Endothelial cell of umbilical vein (primary cell): ENCODE results near the gene TPT1. TPM values are rescaled to one million over a fixed set of nuclear protein-coding genes. Genes with fewer than 3 reads are reported as not detected.

ENCODE experiments used
- BruUV-seq: library from RNA; stranded (reverse); fragments of 400-500 nt; replicated peaks from 2 replicates; lab custom pipeline; 2021; lab: Mats Ljungman, UMichigan
- CTCF ChIA-PET: fragments of 300-600, 350-600 bp; sonication (Branson Sonifier 250); formaldehyde crosslinking; loops from one replicate; lab custom pipeline; 2021; ENCODE audit warnings: antibody characterized with exemption, inconsistent platforms; lab: Charles Lee
- POLR2A ChIA-PET: fragments of 300-600, 350-600 bp; sonication (Branson Sonifier 250); formaldehyde crosslinking; loops from one replicate; lab custom pipeline; 2021; ENCODE audit warnings: antibody characterized with exemption, inconsistent platforms; lab: Charles Lee
- DNase-seq: peaks from one replicate; pipeline ENCODE4 v3.0.0-alpha.2; 2011; ENCODE audit warnings: low read depth, low spot score
- FAIRE-seq: peaks from 2 replicates; lab custom pipeline; 2011; peaks lifted over from hg19 to GRCh38; lab: Jason Lieb, UNC
- H2AFZ ChIP-seq: 2 replicates; pipeline ENCODE4 v1.6.0; 2012; ENCODE audit warnings: low read depth, low read length, control low read depth, inconsistent platforms
- H3K27ac ChIP-seq: 2 replicates; pipeline ENCODE4 v1.5.1; 2011; ENCODE audit warnings: low read depth, mild to moderate bottlenecking, control low read depth, low read length, moderate library complexity; ENCODE audit not compliant: insufficient read depth
- H3K27me3 ChIP-seq, 2 experiments: 2 replicates each; pipeline versions ENCODE4 v1.6.0 to v1.6.1; 2011; ENCODE audit warnings: low read length in 2 of 2, mixed read lengths in 1 of 2; ENCODE audit not compliant: control insufficient read depth in 2 of 2, insufficient read depth in 2 of 2
- H3K36me3 ChIP-seq, 2 experiments: 2 replicates in 1 of 2; 3 replicates in 1 of 2; pipeline ENCODE4 v1.5.1; 2011; ENCODE audit warnings: low read length in 2 of 2, mild to moderate bottlenecking in 1 of 2, moderate library complexity in 1 of 2; ENCODE audit not compliant: control insufficient read depth in 2 of 2, insufficient read depth in 2 of 2; ENCODE audit errors: extremely low read depth in 1 of 2
- H3K4me1 ChIP-seq: 3 replicates; pipeline ENCODE4 v1.5.1; 2011; ENCODE audit warnings: mild to moderate bottlenecking, low read length; ENCODE audit not compliant: control insufficient read depth, insufficient read depth; ENCODE audit errors: extremely low read depth
- H3K4me2 ChIP-seq: 2 replicates; pipeline ENCODE4 v1.6.1; 2011; ENCODE audit warnings: low read length, control low read depth, mixed read lengths; ENCODE audit not compliant: insufficient read depth
- H3K4me3 ChIP-seq, 3 experiments: fragments of 200-600 bp in 1 of 3; sonication (generic), shearing (Covaris generic) in 1 of 3; replicated peaks in 1 of 3; 2 replicates each; pipeline ENCODE4 v1.5.1; 2011 to 2016; ENCODE audit warnings: control low read depth in 3 of 3, low read length in 3 of 3, mild to moderate bottlenecking in 2 of 3, inconsistent platforms in 1 of 3, low read depth in 1 of 3, moderate library complexity in 1 of 3; ENCODE audit not compliant: insufficient read depth in 1 of 3
- H3K79me2 ChIP-seq: 2 replicates; pipeline ENCODE4 v1.6.0; 2012; ENCODE audit warnings: low read length, inconsistent platforms; ENCODE audit not compliant: control insufficient read depth, insufficient read depth
- H3K9ac ChIP-seq: replicated peaks from 2 replicates; pipeline ENCODE3; 2011; ENCODE audit warnings: low read length, control low read depth; ENCODE audit not compliant: insufficient read depth; ENCODE audit errors: extremely low read depth
- H3K9me1 ChIP-seq: replicated peaks from 3 replicates; pipeline ENCODE4 v1.6.0; 2011; ENCODE audit warnings: mild to moderate bottlenecking, low read length; ENCODE audit not compliant: control insufficient read depth, insufficient read depth; ENCODE audit errors: extremely low read depth
- H3K9me3 ChIP-seq: replicated peaks from 2 replicates; pipeline ENCODE4 v1.5.1; 2012; ENCODE audit warnings: low read length, inconsistent platforms; ENCODE audit not compliant: control insufficient read depth, insufficient read depth
- H4K20me1 ChIP-seq: replicated peaks from 2 replicates; pipeline ENCODE3; 2011; ENCODE audit warnings: mild to moderate bottlenecking, low read length; ENCODE audit not compliant: control insufficient read depth, insufficient read depth; ENCODE audit errors: extremely low read depth
- CTCF ChIP-seq, 2 donors: IDR thresholded peaks; 1 replicate in 1 of 2; 2 replicates in 1 of 2; pipeline ENCODE4 v1.5.1; 2011; ENCODE audit warnings: low read length in 2 of 2, mild to moderate bottlenecking in 2 of 2, moderate library complexity in 2 of 2, control low read depth in 1 of 2, inconsistent platforms in 1 of 2, low read depth in 1 of 2; ENCODE audit not compliant: insufficient read depth in 1 of 2; ENCODE audit errors: extremely low read depth in 1 of 2
- EZH2 ChIP-seq: IDR thresholded peaks from 2 replicates; pipeline ENCODE4 v1.6.1; 2012; ENCODE audit warnings: borderline replicate concordance, low read depth, mild to moderate bottlenecking, moderate library complexity, low read length, inconsistent platforms; ENCODE audit not compliant: severe bottlenecking
- FOS ChIP-seq: IDR thresholded peaks from 2 replicates; pipeline ENCODE4 v1.6.1; 2011; ENCODE audit warnings: mild to moderate bottlenecking, low read length, moderate library complexity, borderline replicate concordance; ENCODE audit not compliant: insufficient read depth
- GATA2 ChIP-seq: IDR thresholded peaks from 2 replicates; pipeline ENCODE4 v1.7.0; 2011; ENCODE audit warnings: low read depth, mild to moderate bottlenecking, moderate library complexity, mixed read lengths, low read length; ENCODE audit not compliant: insufficient read length, insufficient read depth
- JUN ChIP-seq: IDR thresholded peaks from 2 replicates; pipeline ENCODE4 v1.6.1; 2011; ENCODE audit warnings: borderline replicate concordance, low read depth; ENCODE audit not compliant: insufficient read length, insufficient read depth
- MAX ChIP-seq: IDR thresholded peaks from 2 replicates; pipeline ENCODE4 v1.6.1; 2011; ENCODE audit not compliant: insufficient read depth, insufficient read length
- MYC ChIP-seq: IDR thresholded peaks from one replicate; pipeline ENCODE4 v1.6.1; 2011; ENCODE audit warnings: mild to moderate bottlenecking, low read depth, low read length
- POLR2A ChIP-seq: IDR thresholded peaks from 2 replicates; pipeline ENCODE4 v1.6.1; 2012; ENCODE audit warnings: low read depth, mild to moderate bottlenecking, control low read depth, low read length
- POLR2AphosphoS5 ChIP-seq: IDR thresholded peaks from 2 replicates; pipeline ENCODE4 v1.6.1; 2012; ENCODE audit warnings: low read depth, mild to moderate bottlenecking, control low read depth, low read length, moderate library complexity; ENCODE audit not compliant: insufficient read depth
- dilution Hi-C: fragments of 300-500 bp; cut with MboI; formaldehyde crosslinking; loops from one replicate; pipeline ENCODE4 v1.15.0; 2019; ENCODE audit warnings: low sequenced_read_pairs; ENCODE audit not compliant: extremely low pct_ligation_motif_present
- intact Hi-C: fragments of 100-400 bp; cut with micrococcal nuclease; formaldehyde crosslinking; loops from one replicate; pipeline ENCODE4 v1.10.0; 2022
- polyA plus RNA-seq, 4 experiments: library from polyadenylated mRNA; depleted of rRNA in 3 of 4; stranded (reverse) in 3 of 4; unstranded in 1 of 4; fragments of >200 nt; gene quantifications; 2 replicates each; pipeline versions ENCODE4 v1.2.1 to v1.2.3, GENCODE V29; 2011 to 2012; ENCODE audit warnings: missing spikeins in 1 of 4
- total RNA-seq: library from RNA; stranded (reverse); gene quantifications from 2 replicates; pipeline ENCODE4 v1.2.3, GENCODE V29; 2021

Gene TPT1
- total and polyA plus RNA-seq, 2 donors (not counting 3 experiments of a cell fraction or from before 2014, with no cell fraction given): 2,993 to 4,330 TPM

GRCh38 chr13:45385907-45386553 is 45.0 kb upstream of the TPT1 start:
- Histone ChIP-seq H3K79me2 (no peaks in the 10 kb centered on the region), H3K36me3 (no peaks in the 10 kb centered on the region), H3K9ac (no peak overlapping the region), H2AFZ (no peak overlapping the region), H3K27me3 (no peaks in the 10 kb centered on the region), H3K9me3 (no peaks in the 10 kb centered on the region), H3K4me2 (no peak overlapping the region), H3K4me3 (no peak overlapping the region), H4K20me1 (no peaks in the 10 kb centered on the region), H3K27ac (no peak overlapping the region), H3K4me1 (no peaks in the 10 kb centered on the region), H3K9me1 (no peaks in the 10 kb centered on the region)
- ChIA-PET POLR2A (no interaction called here), CTCF (interaction anchor here (1.3 kb wide), 1 partner anchor 15 kb away, joined by 3 read pairs; no protein-coding TSS in a partner anchor)
- DNase-seq (no peak), FAIRE-seq (no peak)
- BruUV-seq: no TSS peak
- TF ChIP-seq FOS: no peak
- TF ChIP-seq POLR2AphosphoS5: no peak
- no peak for TF ChIP-seq POLR2A
- TF ChIP-seq MAX: no peak
- TF ChIP-seq MYC: no peak
- no peak for TF ChIP-seq EZH2
- TF ChIP-seq CTCF (IDR thresholded peaks at IDR 0.05; ENCODE audit: extremely low read depth in 1 of 2, insufficient read depth in 1 of 2, low read depth in 1 of 2, low read length in 2 of 2): no peak
- TF ChIP-seq GATA2: no peak
- TF ChIP-seq JUN: no peak
- dilution Hi-C loops: no loop called here
- intact Hi-C loops: no loop called here
